Neural cell (in vitro differentiated cells): Measurements from ENCODE around the gene LENEP. TPM values are rescaled to one million over a fixed set of nuclear protein-coding genes. Genes with fewer than 3 reads are reported as not detected.

Experiments
- H2AFZ ChIP-seq: fragments of 200-600, 300-800 bp; sonication (generic), shearing (Covaris generic); 2 replicates; pipeline ENCODE4 v1.6.0; 2014; ENCODE audit warnings: low read depth, mild to moderate bottlenecking, antibody characterized with exemption, low read length, moderate library complexity
- H3F3A ChIP-seq: fragments of 200-600 bp; shearing (Covaris generic); 2 replicates; pipeline ENCODE4 v1.6.1; 2016; ENCODE audit warnings: mild to moderate bottlenecking, moderate library complexity, mixed read lengths, antibody characterized with exemption, low read length; ENCODE audit not compliant: insufficient read depth, poor library complexity, severe bottlenecking
- H3K27ac ChIP-seq: fragments of 200-600, 300-800 bp; sonication (generic), shearing (Covaris generic); 2 replicates; pipeline ENCODE4 v1.5.1; 2014; ENCODE audit warnings: mild to moderate bottlenecking, low read length, moderate library complexity
- H3K27me3 ChIP-seq: fragments of 300-800, 200-600 bp; sonication (generic), shearing (Covaris generic); 2 replicates; pipeline ENCODE4 v1.6.0; 2014; ENCODE audit warnings: mild to moderate bottlenecking, low read depth, low read length, moderate library complexity; ENCODE audit not compliant: insufficient read depth
- H3K36me3 ChIP-seq: fragments of 300-800, 200-600 bp; sonication (generic), shearing (Covaris generic); 2 replicates; pipeline ENCODE4 v1.5.1; 2014; ENCODE audit warnings: mild to moderate bottlenecking, antibody characterized with exemption, low read length, moderate library complexity; ENCODE audit not compliant: insufficient read depth
- H3K4me2 ChIP-seq: fragments of 300-800, 200-600 bp; sonication (generic), shearing (Covaris generic); 2 replicates; pipeline ENCODE4 v1.6.0; 2014; ENCODE audit warnings: mild to moderate bottlenecking, low read length
- H3K4me3 ChIP-seq: fragments of 300-800, 200-600 bp; sonication (generic), shearing (Covaris generic); 2 replicates; pipeline ENCODE4 v1.5.1; 2014; ENCODE audit warnings: mild to moderate bottlenecking, low read length, moderate library complexity
- H3K79me2 ChIP-seq: fragments of 200-600 bp; shearing (Covaris generic); replicated peaks from 2 replicates; pipeline ENCODE4 v1.6.0; 2014; ENCODE audit warnings: mild to moderate bottlenecking, low read length, moderate library complexity; ENCODE audit not compliant: insufficient read depth
- H3K9ac ChIP-seq: fragments of 300-800, 200-600 bp; sonication (generic), shearing (Covaris generic); 2 replicates; pipeline ENCODE4 v1.6.1; 2016; ENCODE audit warnings: mild to moderate bottlenecking, low read length, mixed read lengths
- H3K9me2 ChIP-seq: fragments of 200-600 bp; shearing (Covaris generic); 2 replicates; pipeline ENCODE4 v1.6.1; 2016; ENCODE audit warnings: mild to moderate bottlenecking, low read length, mixed read lengths; ENCODE audit not compliant: insufficient read depth
- H3K9me3 ChIP-seq: fragments of 200-600, 300-800 bp; sonication (generic), shearing (Covaris generic); 2 replicates; pipeline ENCODE4 v1.6.1; 2016; ENCODE audit warnings: mild to moderate bottlenecking, mixed run types, low read length, moderate library complexity, mixed read lengths
- H4K20me1 ChIP-seq: fragments of 200-600 bp; shearing (Covaris generic); 2 replicates; pipeline ENCODE4 v1.6.1; 2016; ENCODE audit warnings: mild to moderate bottlenecking, mixed run types; ENCODE audit not compliant: insufficient read depth
- CTCF ChIP-seq: fragments of 450-650 bp; IDR thresholded peaks from 2 replicates; pipeline ENCODE4 v1.5.1; 2014; ENCODE audit warnings: antibody characterized with exemption, mild to moderate bottlenecking, moderate library complexity; ENCODE audit not compliant: poor library complexity, severe bottlenecking
- EP300 ChIP-seq: fragments of 450-650 bp; conservative IDR thresholded peaks from 2 replicates; pipeline ENCODE4 v1.6.1; 2014; ENCODE audit warnings: antibody characterized with exemption, mild to moderate bottlenecking, moderate library complexity; ENCODE audit not compliant: poor library complexity, severe bottlenecking
- EZH2 ChIP-seq: fragments of 200-600, 300-800 bp; shearing (Covaris generic), sonication (generic); IDR thresholded peaks from 2 replicates; pipeline ENCODE4 v1.6.1; 2014; ENCODE audit warnings: antibody characterized with exemption, low read length, borderline replicate concordance, mild to moderate bottlenecking; ENCODE audit not compliant: insufficient read depth, poor library complexity, severe bottlenecking
- MXI1 ChIP-seq: fragments of 450-650 bp; conservative IDR thresholded peaks from 2 replicates; pipeline ENCODE4 v1.6.1; 2014; ENCODE audit warnings: antibody characterized with exemption, mild to moderate bottlenecking; ENCODE audit not compliant: poor library complexity, severe bottlenecking
- POLR2AphosphoS5 ChIP-seq: IDR thresholded peaks from 2 replicates; pipeline ENCODE4 v1.6.1; 2012
- RAD21 ChIP-seq: fragments of 450-650 bp; conservative IDR thresholded peaks from 2 replicates; pipeline ENCODE4 v1.6.1; 2014; ENCODE audit warnings: antibody characterized with exemption, mild to moderate bottlenecking, moderate library complexity
- REST ChIP-seq: IDR thresholded peaks from 2 replicates; pipeline ENCODE4 v1.6.1; 2012; ENCODE audit warnings: borderline replicate concordance
- SMC3 ChIP-seq: fragments of 450-650 bp; conservative IDR thresholded peaks from 2 replicates; pipeline ENCODE4 v1.6.1; 2014; ENCODE audit warnings: antibody characterized with exemption, mild to moderate bottlenecking, moderate library complexity; ENCODE audit not compliant: poor library complexity
- TAF1 ChIP-seq: IDR thresholded peaks from 2 replicates; pipeline ENCODE4 v1.6.1; 2012; ENCODE audit warnings: low read depth
- polyA plus RNA-seq: library from polyadenylated mRNA; depleted of rRNA; stranded (reverse); fragments of >200 nt; gene quantifications from 2 replicates; pipeline ENCODE4 v1.2.3, GENCODE V29; 2014

Gene LENEP
- polyA plus RNA-seq, 1 donor from 2014 or later = not detected

GRCh38 chr1:154951901-154952657, 41.3 kb upstream of the LENEP start:
- H3K9me2 ChIP-seq = no peaks in the 10 kb centered on the region
- H3K4me2 ChIP-seq = no peak overlapping the region
- H4K20me1 ChIP-seq = no peaks in the 10 kb centered on the region
- H3K4me3 ChIP-seq = no peak overlapping the region
- peaks cover 8% of the 10 kb centered on the region for H3F3A ChIP-seq
- peaks cover 13% of the 10 kb centered on the region for H3K79me2 ChIP-seq
- H3K9me3 ChIP-seq = no peaks in the 10 kb centered on the region
- H3K9ac ChIP-seq = no peak overlapping the region
- H3K36me3 ChIP-seq = no peaks in the 10 kb centered on the region
- no peaks in the 10 kb centered on the region for H3K27me3 ChIP-seq
- H3K27ac ChIP-seq = no peak overlapping the region
- TF ChIP-seq EZH2 (no peak), EP300 (no peak), MXI1 (no peak), RAD21 (no peak), TAF1 (no peak), POLR2AphosphoS5 (no peak), REST (no peak), SMC3 (no peak), CTCF (no peak)
- no peak overlapping the region for H2AFZ ChIP-seq

- Histone ChIP-seq H3K9ac (no peak overlapping the region), H3K27ac (no peak overlapping the region), H3K4me2 (no peak overlapping the region), H3F3A (peaks cover 8% of the 10 kb centered on the region), H3K4me3 (no peak overlapping the region), H3K9me3 (no peaks in the 10 kb centered on the region), H3K36me3 (no peaks in the 10 kb centered on the region), H3K9me2 (no peaks in the 10 kb centered on the region), H4K20me1 (no peaks in the 10 kb centered on the region), H2AFZ (no peak overlapping the region), H3K79me2 (peaks cover 13% of the 10 kb centered on the region), H3K27me3 (no peaks in the 10 kb centered on the region)
- no peak for TF ChIP-seq MXI1
Measured at GRCh38 chr1:154952664-154953063, 40.7 kb upstream of the LENEP start.
